Fibroblast of lung (primary cell): ENCODE results near the gene TUBGCP2.

Experiments
- EZH2 ChIP-seq: IDR thresholded peaks from 2 replicates; pipeline ENCODE4 v1.5.1; 2012; ENCODE audit warnings: low read length, control low read depth, mild to moderate bottlenecking; ENCODE audit errors: missing control alignments
- TF ChIP-seq, protein P1 (sequence below), 2 donors: IDR thresholded peaks in 1 of 2; conservative IDR thresholded peaks in 1 of 2; 1 replicate in 1 of 2; 2 replicates in 1 of 2; pipeline ENCODE4 v1.5.1; 2011 to 2012; ENCODE audit warnings: low read length in 2 of 2, control low read depth in 1 of 2, inconsistent platforms in 1 of 2, low read depth in 1 of 2, mild to moderate bottlenecking in 1 of 2

DNA sequence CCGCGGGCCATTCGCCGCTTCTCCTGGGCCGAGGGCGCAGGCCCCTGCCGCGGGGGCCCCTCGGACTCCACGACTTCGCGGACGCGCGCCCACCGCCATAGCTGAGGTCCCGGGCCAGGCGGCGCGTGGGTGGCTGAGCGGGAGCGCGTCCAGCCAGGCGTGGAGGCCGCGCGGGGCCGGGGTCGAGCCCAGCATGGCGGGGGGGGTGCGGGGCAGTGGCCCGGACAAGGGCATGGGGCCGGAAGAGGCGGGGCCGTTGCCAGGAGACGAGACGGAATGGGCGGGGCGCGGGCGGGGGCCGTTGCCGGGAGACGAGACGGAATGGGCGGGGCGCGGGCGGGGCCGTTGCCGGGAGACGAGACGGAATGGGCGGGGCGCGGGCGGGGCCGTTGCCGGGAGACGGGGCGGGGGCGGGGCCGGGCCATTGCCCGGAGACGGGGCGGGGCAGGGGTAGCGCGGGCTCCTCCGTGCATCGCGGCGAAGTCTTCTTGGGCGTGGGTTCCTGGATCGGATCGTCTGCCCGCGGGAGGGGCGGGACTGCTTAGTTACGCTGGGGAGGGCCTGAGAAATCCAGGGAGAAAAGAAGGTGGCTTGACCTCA lies 46.8 kb downstream of the TUBGCP2 start:
- TF ChIP-seq, protein P1, sequence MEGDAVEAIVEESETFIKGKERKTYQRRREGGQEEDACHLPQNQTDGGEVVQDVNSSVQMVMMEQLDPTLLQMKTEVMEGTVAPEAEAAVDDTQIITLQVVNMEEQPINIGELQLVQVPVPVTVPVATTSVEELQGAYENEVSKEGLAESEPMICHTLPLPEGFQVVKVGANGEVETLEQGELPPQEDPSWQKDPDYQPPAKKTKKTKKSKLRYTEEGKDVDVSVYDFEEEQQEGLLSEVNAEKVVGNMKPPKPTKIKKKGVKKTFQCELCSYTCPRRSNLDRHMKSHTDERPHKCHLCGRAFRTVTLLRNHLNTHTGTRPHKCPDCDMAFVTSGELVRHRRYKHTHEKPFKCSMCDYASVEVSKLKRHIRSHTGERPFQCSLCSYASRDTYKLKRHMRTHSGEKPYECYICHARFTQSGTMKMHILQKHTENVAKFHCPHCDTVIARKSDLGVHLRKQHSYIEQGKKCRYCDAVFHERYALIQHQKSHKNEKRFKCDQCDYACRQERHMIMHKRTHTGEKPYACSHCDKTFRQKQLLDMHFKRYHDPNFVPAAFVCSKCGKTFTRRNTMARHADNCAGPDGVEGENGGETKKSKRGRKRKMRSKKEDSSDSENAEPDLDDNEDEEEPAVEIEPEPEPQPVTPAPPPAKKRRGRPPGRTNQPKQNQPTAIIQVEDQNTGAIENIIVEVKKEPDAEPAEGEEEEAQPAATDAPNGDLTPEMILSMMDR (conservative IDR thresholded peaks at IDR 0.05 in 1 of 2, IDR thresholded peaks at IDR 0.05 in 1 of 2; ENCODE audit: low read depth in 1 of 2, low read length in 2 of 2): no peak
- TF ChIP-seq EZH2: no peak
